HepG2 (cell line): ENCODE results near the gene PITRM1. TPM values are rescaled to one million over a fixed set of nuclear protein-coding genes. Genes with fewer than 3 reads are reported as not detected.

Source experiments
- ATAC-seq: fragments of 200-7000 bp; cut with Tn5 transposase; 3 replicates; pipeline ENCODE4 v1.9.1; 2020; ENCODE audit warnings: mild to moderate bottlenecking, moderate library complexity
- BruUV-seq: library from RNA; stranded (reverse); fragments of 400-500 nt; replicated peaks from 2 replicates; lab custom pipeline; 2021; lab: Mats Ljungman, UMichigan
- CTCF ChIA-PET: fragments of 300-600 bp; formaldehyde crosslinking; extraction: SDS; loops from one replicate; lab custom pipeline; 2021; ENCODE audit warnings: low total read pairs, inconsistent platforms, low intra/inter-chr PET ratio; lab: Yijun Ruan, JAX
- POLR2A ChIA-PET: fragments of 350-600 bp; sonication (Branson Sonifier 250); formaldehyde crosslinking; loops from one replicate; lab custom pipeline; 2020; ENCODE audit warnings: antibody characterized with exemption, inconsistent platforms; lab: Yijun Ruan, JAX
- DNase-seq: peaks from one replicate; pipeline ENCODE4 v3.0.0-alpha.2; 2015; ENCODE audit warnings: low spot score
- FAIRE-seq: peaks from 3 replicates; lab custom pipeline; 2011; peaks lifted over from hg19 to GRCh38; lab: Jason Lieb, UNC
- H2AFZ ChIP-seq: one replicate; pipeline ENCODE4 v1.6.1; 2011; ENCODE audit warnings: low read length, inconsistent platforms
- H3K27ac ChIP-seq: fragments of 300-600 bp; 3 replicates; pipeline ENCODE4 v1.8.0; 2011; ENCODE audit warnings: mixed run types, mild to moderate bottlenecking, mixed read lengths, low read length, inconsistent platforms; ENCODE audit not compliant: insufficient read depth; ENCODE audit errors: extremely low read length
- H3K27me3 ChIP-seq, 2 experiments: fragments of 200-600 bp in 1 of 2; 2 replicates in 1 of 2; 3 replicates in 1 of 2; pipeline versions ENCODE4 v1.6.0 to v1.8.0; 2011; ENCODE audit warnings: low read length in 2 of 2, mild to moderate bottlenecking in 2 of 2, moderate library complexity in 2 of 2, inconsistent platforms in 1 of 2; ENCODE audit not compliant: insufficient read depth in 2 of 2, control insufficient read depth in 1 of 2
- H3K36me3 ChIP-seq, 2 experiments: fragments of 200-600 bp in 1 of 2; replicated peaks in 1 of 2; 2 replicates in 1 of 2; 3 replicates in 1 of 2; pipeline versions ENCODE4 v1.5.1 to v1.8.0; 2011; ENCODE audit warnings: low read length in 2 of 2, inconsistent platforms in 1 of 2; ENCODE audit not compliant: insufficient read depth in 2 of 2, control insufficient read depth in 1 of 2
- H3K4me1 ChIP-seq: 2 replicates; pipeline ENCODE4 v1.5.1; 2012; ENCODE audit warnings: low read length, inconsistent platforms; ENCODE audit not compliant: insufficient read depth
- H3K4me2 ChIP-seq: 2 replicates; pipeline ENCODE4 v1.6.0; 2011; ENCODE audit warnings: low read depth, low read length, inconsistent platforms
- H3K4me3 ChIP-seq, 3 experiments: fragments of 200-600 bp in 1 of 3; sonication (generic), shearing (Covaris generic) in 1 of 3; replicated peaks in 1 of 3; 2 replicates each; pipeline ENCODE4 v1.5.1; 2011 to 2016; ENCODE audit warnings: low read length in 3 of 3, inconsistent platforms in 2 of 3, low read depth in 2 of 3, mild to moderate bottlenecking in 2 of 3, control low read depth in 1 of 3, mixed read lengths in 1 of 3; ENCODE audit not compliant: insufficient read depth in 1 of 3
- H3K79me2 ChIP-seq: one replicate; pipeline ENCODE4 v1.6.1; 2011; ENCODE audit warnings: low read length, inconsistent platforms; ENCODE audit not compliant: insufficient read depth
- H3K9ac ChIP-seq: 2 replicates; pipeline ENCODE4 v1.6.0; 2011; ENCODE audit warnings: mild to moderate bottlenecking, low read depth, low read length, inconsistent platforms; ENCODE audit not compliant: insufficient read depth
- H3K9me3 ChIP-seq: 2 replicates; pipeline ENCODE4 v1.5.1; 2012; ENCODE audit warnings: mild to moderate bottlenecking, low read length
- H4K20me1 ChIP-seq: 2 replicates; pipeline ENCODE4 v1.6.0; 2011; ENCODE audit warnings: inconsistent platforms, mild to moderate bottlenecking, low read length, moderate library complexity; ENCODE audit not compliant: insufficient read depth
- ARHGAP35 ChIP-seq: sonication (generic); formaldehyde crosslinking; IDR thresholded peaks from 2 replicates; pipeline ENCODE4 v1.9.0; 2022; ENCODE audit warnings: mild to moderate bottlenecking, inconsistent platforms, moderate library complexity, missing genetic modification reagents, borderline replicate concordance
- GMEB1 ChIP-seq: sonication (generic); formaldehyde crosslinking; IDR thresholded peaks from 2 replicates; pipeline ENCODE4 v1.5.1; 2020; ENCODE audit warnings: missing genetic modification reagents, mild to moderate bottlenecking, borderline replicate concordance
- HCFC1 ChIP-seq: fragments of 150-350 bp; IDR thresholded peaks from 2 replicates; pipeline ENCODE4 v1.6.1; 2014; ENCODE audit warnings: low read depth, low read length
- HNF4A ChIP-seq: sonication (generic); formaldehyde crosslinking; IDR thresholded peaks from 2 replicates; pipeline ENCODE4 v1.4.0; 2020; ENCODE audit warnings: missing genetic modification reagents
- IKZF4 ChIP-seq: sonication (generic); formaldehyde crosslinking; IDR thresholded peaks from 2 replicates; pipeline ENCODE4 v1.5.1; 2020; ENCODE audit warnings: borderline replicate concordance, mild to moderate bottlenecking, low read depth, missing genetic modification reagents; ENCODE audit errors: not compliant biosample characterization
- MLX ChIP-seq: IDR thresholded peaks from 2 replicates; pipeline ENCODE4 v1.6.1; 2016
- PREB ChIP-seq: sonication (generic); formaldehyde crosslinking; IDR thresholded peaks from 2 replicates; pipeline ENCODE4 v1.4.0; 2020; ENCODE audit warnings: missing genetic modification reagents
- SNAPC2 ChIP-seq: sonication (generic); formaldehyde crosslinking; IDR thresholded peaks from 2 replicates; pipeline ENCODE4 v1.8.1; 2022; ENCODE audit warnings: mild to moderate bottlenecking, missing genetic modification reagents
- TCF7 ChIP-seq: sonication (generic); IDR thresholded peaks from 2 replicates; pipeline ENCODE4 v1.6.1; 2016; ENCODE audit warnings: antibody characterized with exemption, low read depth
- TFDP1 ChIP-seq: IDR thresholded peaks from 2 replicates; pipeline ENCODE4 v1.6.1; 2016; ENCODE audit warnings: missing compliant biosample characterization, missing genetic modification reagents, borderline replicate concordance
- TFDP2 ChIP-seq: sonication (generic); formaldehyde crosslinking; IDR thresholded peaks from 2 replicates; pipeline ENCODE4 v1.4.0; 2020; ENCODE audit warnings: missing genetic modification reagents
- ZFP1 ChIP-seq: IDR thresholded peaks from 2 replicates; pipeline ENCODE4 v1.6.1; 2016
- ZFP36L1 ChIP-seq: sonication (generic); formaldehyde crosslinking; IDR thresholded peaks from 2 replicates; pipeline ENCODE4 v1.8.0; 2022; ENCODE audit warnings: mild to moderate bottlenecking, missing genetic modification reagents, moderate library complexity
- ZFP91 ChIP-seq: sonication (generic); formaldehyde crosslinking; IDR thresholded peaks from 2 replicates; pipeline ENCODE4 v1.9.0; 2022; ENCODE audit warnings: missing genetic modification reagents, mild to moderate bottlenecking, borderline replicate concordance
- ZNF703 ChIP-seq: sonication (generic); formaldehyde crosslinking; IDR thresholded peaks from 2 replicates; pipeline ENCODE4 v1.5.1; 2020; ENCODE audit warnings: missing genetic modification reagents, mild to moderate bottlenecking, moderate library complexity, borderline replicate concordance
- ZNF740 ChIP-seq: sonication (generic); formaldehyde crosslinking; IDR thresholded peaks from 2 replicates; pipeline ENCODE4 v1.4.0; 2020; ENCODE audit warnings: missing genetic modification reagents
- WGBS: methylation state at CpG from one replicate; pipeline ENCODE4 v1.1.6; 2017; ENCODE audit warnings: low lambda C conversion rate; 5-methylcytosine and 5-hydroxymethylcytosine counted together
- in situ Hi-C: cut with HindIII; loops from 2 replicates; pipeline ENCODE4 v1.10.0; 2017; ENCODE audit warnings: low pct_unique_long_range_greater_than_20kb; ENCODE audit not compliant: extremely low pct_ligation_motif_present
- intact Hi-C: fragments of 100-400 bp; cut with micrococcal nuclease; formaldehyde crosslinking; loops from one replicate; pipeline ENCODE4 v1.10.0; 2022; ENCODE audit not compliant: unreplicated experiment
- polyA plus RNA-seq, 8 experiments: library from polyadenylated mRNA; depleted of rRNA in 3 of 8; stranded (reverse) in 7 of 8; unstranded in 1 of 8; fragments of >200 nt; fragmentation: Illumina TruSeq in 4 of 8; extraction: Trizol in 4 of 8; gene quantifications; 2 replicates each; pipeline versions ENCODE4 v1.2.1 to v1.2.3, GENCODE V29; 2011 to 2016; ENCODE audit warnings: low read depth in 4 of 8, missing spikeins in 1 of 8, mixed read lengths in 1 of 8; ENCODE audit not compliant: insufficient read depth in 1 of 8
- total RNA-seq, 5 experiments: library from RNA; depleted of rRNA; stranded (reverse); fragments of >200 nt; fragmentation: Illumina TruSeq; extraction: Trizol; gene quantifications; 2 replicates each; pipeline ENCODE4 v1.2.3, GENCODE V29; 2016; ENCODE audit warnings: low read depth in 1 of 5

PITRM1 gene
- total and polyA plus RNA-seq, 2 of the 13 experiments (the other 11 are each of a cell fraction or from before 2014, with no cell fraction given), result 16.4 to 29.0 TPM

GRCh38 chr10:3196482-3196881 lies 23.9 kb upstream of the PITRM1 start:
- intact Hi-C loops, result loop anchor here (5.0 kb wide), 1 partner anchor 1461 kb away; no protein-coding TSS in a partner anchor
- no peak overlapping the region for H3K27ac ChIP-seq

More at GRCh38 chr10:3196482-3196881, 23.9 kb upstream of the PITRM1 start:
- Histone ChIP-seq H2AFZ (no peak overlapping the region), H4K20me1 (no peaks in the 10 kb centered on the region), H3K79me2 (no peaks in the 10 kb centered on the region), H3K27me3 (peaks cover 10 to 75% of the 10 kb centered on the region in 2 experiments), H3K36me3 (no peaks in the 10 kb centered on the region), H3K4me1 (0 out of 2 replicates have a peak, but pooled peaks cover 4% of the 10 kb centered on the region), H3K9me3 (no peaks in the 10 kb centered on the region), H3K9ac (no peak overlapping the region), H3K4me3 (no peak overlapping the region)
- FAIRE-seq (no peak), DNase-seq (no peak), ATAC-seq (no peak)
- CTCF ChIA-PET, result interaction anchor here (0.9 to 1.7 kb wide), 2 partner anchors 267 to 1460 kb away, joined by 3 to 4 read pairs; no protein-coding TSS in a partner anchor
- 48% methylated on average over 10 of the region's 10 CpGs for WGBS
- in situ Hi-C loops, result loop anchor here (5.0 kb wide), 1 partner anchor 1576 kb away; no protein-coding TSS in a partner anchor
- no TSS peak for BruUV-seq
- POLR2A ChIA-PET, result interaction anchor here (1.2 kb wide), 1 partner anchor 24 kb away, joined by 3 read pairs; the partner anchor contains the start of gene PITRM1
- TF ChIP-seq GMEB1 (CRISPR knock-in tag), result no peak
- TF ChIP-seq ZFP91 (CRISPR knock-in tag), result no peak
- no peak for TF ChIP-seq ZNF740 (CRISPR knock-in tag)
- TF ChIP-seq ARHGAP35 (CRISPR knock-in tag), result no peak
- TF ChIP-seq SNAPC2 (CRISPR knock-in tag), result no peak
- no peak for TF ChIP-seq PREB (CRISPR knock-in tag)
- TF ChIP-seq TCF7, result no peak
- TF ChIP-seq TFDP2 (CRISPR knock-in tag), result no peak
- no peak for TF ChIP-seq HNF4A
- TF ChIP-seq IKZF4, result no peak
- TF ChIP-seq MLX (CRISPR knock-in tag), result no peak
- no peak for TF ChIP-seq ZFP1 (CRISPR knock-in tag)
- TF ChIP-seq ZNF703 (CRISPR knock-in tag), result no peak
- TF ChIP-seq TFDP1 (CRISPR knock-in tag), result no peak
- no peak for TF ChIP-seq HCFC1
- no peak for TF ChIP-seq ZFP36L1 (CRISPR knock-in tag)
- TF ChIP-seq, all 625 proteins: peak for 0
- no peak overlapping the region for H3K4me2 ChIP-seq
